MM.1S (cell line): ENCODE data around the gene FAM186B.

ENCODE experiments used
- EZH2phosphoT487 ChIP-seq: fragments of 300-600 bp; sonication (generic); IDR thresholded peaks from 2 replicates; pipeline ENCODE4 v1.6.1; 2018; ENCODE audit warnings: antibody characterized with exemption, low read length
- TF ChIP-seq, protein P1 (sequence below): fragments of 300-600 bp; sonication (generic); IDR thresholded peaks from 2 replicates; pipeline ENCODE4 v1.5.1; 2016; ENCODE audit warnings: antibody characterized with exemption, low read length, mixed read lengths

GRCh38 chr12:49612210-49612609, 6.8 kb upstream of the FAM186B start:
- TF ChIP-seq, protein P1, sequence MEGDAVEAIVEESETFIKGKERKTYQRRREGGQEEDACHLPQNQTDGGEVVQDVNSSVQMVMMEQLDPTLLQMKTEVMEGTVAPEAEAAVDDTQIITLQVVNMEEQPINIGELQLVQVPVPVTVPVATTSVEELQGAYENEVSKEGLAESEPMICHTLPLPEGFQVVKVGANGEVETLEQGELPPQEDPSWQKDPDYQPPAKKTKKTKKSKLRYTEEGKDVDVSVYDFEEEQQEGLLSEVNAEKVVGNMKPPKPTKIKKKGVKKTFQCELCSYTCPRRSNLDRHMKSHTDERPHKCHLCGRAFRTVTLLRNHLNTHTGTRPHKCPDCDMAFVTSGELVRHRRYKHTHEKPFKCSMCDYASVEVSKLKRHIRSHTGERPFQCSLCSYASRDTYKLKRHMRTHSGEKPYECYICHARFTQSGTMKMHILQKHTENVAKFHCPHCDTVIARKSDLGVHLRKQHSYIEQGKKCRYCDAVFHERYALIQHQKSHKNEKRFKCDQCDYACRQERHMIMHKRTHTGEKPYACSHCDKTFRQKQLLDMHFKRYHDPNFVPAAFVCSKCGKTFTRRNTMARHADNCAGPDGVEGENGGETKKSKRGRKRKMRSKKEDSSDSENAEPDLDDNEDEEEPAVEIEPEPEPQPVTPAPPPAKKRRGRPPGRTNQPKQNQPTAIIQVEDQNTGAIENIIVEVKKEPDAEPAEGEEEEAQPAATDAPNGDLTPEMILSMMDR, result no peak
- no peak for TF ChIP-seq EZH2phosphoT487
